GM12891 (cell line): Measurements from ENCODE around the gene TNFRSF4.

Experiments used
- DNase-seq: peaks from one replicate; pipeline ENCODE4 v3.0.0; 2011; ENCODE audit warnings: low spot score; ENCODE audit not compliant: insufficient read length
- FAIRE-seq: peaks from 2 replicates; lab custom pipeline; 2011; peaks lifted over from hg19 to GRCh38; lab: Jason Lieb, UNC
- PAX5 ChIP-seq: IDR thresholded peaks from 2 replicates; pipeline ENCODE4 v1.6.1; 2011; ENCODE audit warnings: low read length, moderate library complexity, mild to moderate bottlenecking; ENCODE audit not compliant: insufficient read depth, severe bottlenecking
- POLR2A ChIP-seq: IDR thresholded peaks from 2 replicates; pipeline ENCODE4 v1.6.1; 2011; ENCODE audit warnings: low read depth, low read length, control low read depth
- POLR2AphosphoS5 ChIP-seq: IDR thresholded peaks from 2 replicates; pipeline ENCODE4 v1.6.1; 2011; ENCODE audit warnings: low read depth, low read length, control low read depth
- POU2F2 ChIP-seq: IDR thresholded peaks from 2 replicates; pipeline ENCODE4 v1.6.1; 2011; ENCODE audit warnings: low read depth, mild to moderate bottlenecking, control low read depth, low read length, moderate library complexity
- SPI1 ChIP-seq: IDR thresholded peaks from 2 replicates; pipeline ENCODE4 v1.6.1; 2011; ENCODE audit warnings: low read depth, low read length, control low read depth
- TAF1 ChIP-seq: IDR thresholded peaks from 2 replicates; pipeline ENCODE4 v1.6.1; 2011; ENCODE audit warnings: low read depth, low read length, control low read depth

The TNFRSF4 gene

GRCh38 chr1:1245178-1245816, 31.3 kb upstream of the TNFRSF4 start:
- no peak for FAIRE-seq

GRCh38 chr1:1244192-1244811, 30.3 kb upstream of the TNFRSF4 start:
- no peak for TF ChIP-seq TAF1
- no peak for TF ChIP-seq POLR2AphosphoS5
- no peak for TF ChIP-seq SPI1
- no peak for TF ChIP-seq PAX5
- TF ChIP-seq POU2F2: no peak
- TF ChIP-seq POLR2A: no peak
- DNase-seq (no peak), FAIRE-seq (no peak)

More at GRCh38 chr1:1245178-1245816, 31.3 kb upstream of the TNFRSF4 start:
- no peak for DNase-seq
- TF ChIP-seq TAF1: no peak
- TF ChIP-seq POLR2AphosphoS5: no peak
- no peak for TF ChIP-seq SPI1
- TF ChIP-seq POLR2A: no peak
- no peak for TF ChIP-seq POU2F2
- no peak for TF ChIP-seq PAX5

DNA sequence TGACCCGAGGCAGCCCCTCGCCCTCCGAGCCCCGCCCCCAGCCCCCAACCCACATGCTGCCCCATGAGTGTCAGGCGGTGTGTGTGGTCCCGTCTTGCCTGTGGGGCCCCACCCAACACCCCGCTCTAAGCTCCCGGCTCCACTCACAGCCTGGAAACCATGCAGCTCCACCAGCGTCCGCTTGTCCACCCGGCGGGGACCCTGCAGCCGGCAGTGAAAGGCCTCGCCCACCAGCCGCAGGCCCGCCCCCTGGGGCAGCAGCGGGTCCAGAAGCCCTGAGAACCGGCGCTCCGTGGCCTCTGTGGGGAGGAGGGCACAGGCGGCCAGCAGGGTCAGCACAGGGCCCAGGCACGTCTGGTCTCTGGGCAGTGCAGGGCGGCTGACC, 29.8 kb upstream of the TNFRSF4 start:
- FAIRE-seq: no peak
- DNase-seq: no peak
- TF ChIP-seq POLR2AphosphoS5 (no peak), POU2F2 (no peak), TAF1 (no peak), SPI1 (no peak), POLR2A (no peak), PAX5 (no peak)

GRCh38 chr1:1243266-1243660, 29.3 kb upstream of the TNFRSF4 start:
- no peak for DNase-seq
- no peak for FAIRE-seq
- no peak for TF ChIP-seq POU2F2
- TF ChIP-seq PAX5: no peak
- no peak for TF ChIP-seq TAF1
- TF ChIP-seq POLR2A: no peak
- TF ChIP-seq SPI1: no peak
- TF ChIP-seq POLR2AphosphoS5: no peak

DNA sequence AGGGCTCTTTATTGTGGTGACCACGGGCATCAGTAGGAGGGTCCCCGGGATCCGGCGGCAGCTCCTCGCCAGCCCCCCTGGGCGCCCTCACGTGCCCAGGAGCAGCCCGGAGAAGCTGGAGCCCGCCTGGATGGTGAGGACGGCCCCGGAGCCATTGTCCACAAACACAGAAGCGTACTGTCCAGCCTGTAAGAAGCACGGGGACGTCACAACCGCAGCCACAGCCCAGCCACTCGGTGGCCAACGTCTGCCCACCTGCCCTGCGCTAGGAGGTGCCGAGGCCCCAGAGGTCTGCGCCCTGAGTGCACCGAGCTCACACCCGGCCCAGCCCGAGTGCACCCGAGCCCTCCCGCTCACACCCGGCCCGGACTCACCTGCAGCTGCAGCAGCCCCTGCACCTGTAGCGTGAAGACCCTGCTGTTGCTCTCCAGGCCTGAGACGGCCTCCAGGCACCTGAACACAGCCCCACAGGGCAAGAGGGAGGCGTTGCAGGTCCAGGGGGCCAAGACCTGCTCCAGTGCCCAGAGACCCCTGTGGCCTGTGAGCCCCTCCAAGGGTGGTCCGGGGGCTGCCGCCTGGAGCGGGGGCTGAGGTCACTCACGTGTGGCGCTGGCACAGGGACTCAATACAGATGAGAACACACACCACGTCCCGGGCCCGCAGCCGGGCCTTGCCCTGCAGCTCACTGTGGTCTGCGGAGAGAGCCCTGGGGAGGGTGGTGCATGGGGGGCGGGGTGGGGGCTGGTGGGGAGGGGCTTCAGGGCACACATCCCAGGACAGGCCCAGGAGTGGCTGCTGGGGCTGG, 28.7 kb upstream of the TNFRSF4 start:
- FAIRE-seq (no peak), DNase-seq (no peak)
- TF ChIP-seq PAX5: no peak

DNA sequence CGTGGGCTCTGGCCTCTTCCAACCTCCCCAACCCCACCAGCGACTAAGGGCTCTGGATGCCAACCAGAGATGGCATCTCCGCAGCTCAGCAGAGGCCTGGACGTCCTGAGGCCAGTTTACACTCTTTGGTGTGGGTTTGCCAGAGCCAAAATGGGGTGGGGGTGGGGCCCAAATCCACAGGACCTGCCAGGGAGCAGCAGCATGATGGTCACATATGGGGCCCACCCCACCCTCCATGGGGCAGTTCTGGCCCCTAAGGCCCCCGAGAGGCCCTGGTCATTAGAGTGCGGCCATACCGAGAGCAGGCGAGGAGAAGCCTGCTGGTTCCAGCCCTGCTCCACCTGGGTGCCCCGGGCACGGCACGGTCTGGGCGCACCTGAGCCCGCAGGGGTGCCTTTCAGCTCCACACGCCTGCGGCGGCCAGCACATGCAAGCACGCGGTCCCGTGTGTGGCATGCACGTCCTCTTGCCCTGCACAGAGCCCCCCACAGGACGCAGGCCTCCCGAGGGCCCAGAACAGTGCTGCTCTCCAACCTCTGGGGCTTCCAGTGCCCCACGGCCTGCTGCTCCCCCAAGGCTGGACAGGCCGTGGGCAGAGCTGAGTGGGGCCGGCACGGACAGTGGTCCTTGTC, 27.8 kb upstream of the TNFRSF4 start:
- FAIRE-seq (no peak), DNase-seq (no peak)
- TF ChIP-seq SPI1 (no peak), PAX5 (no peak), POLR2A (no peak), TAF1 (no peak), POLR2AphosphoS5 (no peak)

DNA sequence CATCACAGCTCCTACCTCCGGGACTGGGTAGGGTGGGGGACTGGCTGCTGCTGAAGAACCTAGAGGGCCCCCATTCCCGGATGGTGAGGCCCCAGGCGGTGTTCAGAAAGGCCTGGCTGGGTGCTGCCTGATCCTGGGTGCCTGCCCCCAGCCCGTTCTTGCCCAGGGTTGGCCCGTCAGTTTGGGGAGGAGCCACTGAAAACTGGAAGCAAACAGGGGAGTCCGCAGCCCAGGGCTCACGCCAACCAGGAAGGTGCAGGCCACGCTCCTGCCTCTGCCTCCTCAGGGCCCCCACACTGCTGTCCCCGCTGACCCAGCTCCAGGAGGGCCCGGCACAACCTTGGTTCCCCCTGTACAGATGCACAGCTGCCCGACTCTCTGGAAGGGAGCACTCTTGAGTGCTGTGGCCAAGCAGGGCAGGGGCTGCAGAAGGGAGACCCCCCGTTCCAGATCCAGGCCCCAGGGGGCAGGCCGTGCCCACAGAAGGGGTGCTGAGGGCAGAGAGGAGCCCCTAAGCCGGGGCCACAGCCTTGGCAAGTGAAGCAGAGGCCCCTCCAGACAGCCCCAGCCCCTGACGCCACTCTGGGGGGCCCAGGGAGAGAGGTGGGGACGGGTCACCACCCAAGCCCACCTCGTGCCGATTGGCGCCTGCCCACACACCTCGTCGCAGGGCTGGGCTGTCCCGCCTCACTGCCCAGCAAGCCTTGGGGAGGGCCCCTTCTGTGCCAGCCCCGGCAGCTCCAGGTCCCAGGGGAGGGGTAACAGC, 27.1 kb upstream of the TNFRSF4 start:
- TF ChIP-seq POLR2A: no peak
- TF ChIP-seq POLR2AphosphoS5: no peak
- TF ChIP-seq POU2F2: no peak
- no peak for TF ChIP-seq PAX5
- TF ChIP-seq TAF1: no peak
- TF ChIP-seq SPI1: no peak
- no peak for DNase-seq
- FAIRE-seq: no peak

DNA sequence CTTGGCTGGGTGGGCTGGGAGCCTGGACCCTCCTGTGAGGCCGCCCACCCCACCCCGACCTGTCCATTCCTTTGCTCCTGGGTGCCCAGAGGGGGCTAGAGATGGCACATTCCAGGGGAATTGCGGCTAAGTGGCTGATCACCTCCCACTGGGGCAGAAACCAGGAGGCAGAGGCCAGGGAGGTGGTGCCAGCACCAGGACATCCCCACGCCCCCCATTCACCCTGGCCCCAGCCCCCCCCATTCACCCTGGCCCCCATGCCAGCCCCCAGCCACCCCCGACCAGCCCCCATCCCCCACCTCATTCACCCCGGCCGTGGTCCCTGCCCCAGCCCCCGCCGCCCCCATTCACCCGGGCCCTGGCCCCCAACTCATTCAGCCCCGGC, 26.4 kb upstream of the TNFRSF4 start:
- TF ChIP-seq TAF1: no peak
- no peak for TF ChIP-seq SPI1
- TF ChIP-seq POLR2AphosphoS5: no peak
- TF ChIP-seq POU2F2: no peak
- no peak for TF ChIP-seq POLR2A
- TF ChIP-seq PAX5: no peak
- no peak for DNase-seq
- no peak for FAIRE-seq

GRCh38 chr1:1239614-1240347, 25.8 kb upstream of the TNFRSF4 start:
- no peak for FAIRE-seq
- TF ChIP-seq POLR2AphosphoS5 (no peak), PAX5 (no peak), SPI1 (no peak), POLR2A (no peak), TAF1 (no peak), POU2F2 (no peak)
- no peak for DNase-seq
